COR-L47 (cell line): ENCODE data around the gene TCTN2.

ENCODE experiments used
- DNase-seq: peaks from one replicate; lab custom pipeline; 2025; lab: John Stamatoyannopoulos, UW

The TCTN2 gene

GRCh38 chr12:123670882-123671728 lies at the start of gene TCTN2:
Gene TCTN2 (plus strand): TSS chr12:123671113. CDS start chr12:123671241, 128 bp downstream.
- DNase-seq, result peak; percentile 95

DNA sequence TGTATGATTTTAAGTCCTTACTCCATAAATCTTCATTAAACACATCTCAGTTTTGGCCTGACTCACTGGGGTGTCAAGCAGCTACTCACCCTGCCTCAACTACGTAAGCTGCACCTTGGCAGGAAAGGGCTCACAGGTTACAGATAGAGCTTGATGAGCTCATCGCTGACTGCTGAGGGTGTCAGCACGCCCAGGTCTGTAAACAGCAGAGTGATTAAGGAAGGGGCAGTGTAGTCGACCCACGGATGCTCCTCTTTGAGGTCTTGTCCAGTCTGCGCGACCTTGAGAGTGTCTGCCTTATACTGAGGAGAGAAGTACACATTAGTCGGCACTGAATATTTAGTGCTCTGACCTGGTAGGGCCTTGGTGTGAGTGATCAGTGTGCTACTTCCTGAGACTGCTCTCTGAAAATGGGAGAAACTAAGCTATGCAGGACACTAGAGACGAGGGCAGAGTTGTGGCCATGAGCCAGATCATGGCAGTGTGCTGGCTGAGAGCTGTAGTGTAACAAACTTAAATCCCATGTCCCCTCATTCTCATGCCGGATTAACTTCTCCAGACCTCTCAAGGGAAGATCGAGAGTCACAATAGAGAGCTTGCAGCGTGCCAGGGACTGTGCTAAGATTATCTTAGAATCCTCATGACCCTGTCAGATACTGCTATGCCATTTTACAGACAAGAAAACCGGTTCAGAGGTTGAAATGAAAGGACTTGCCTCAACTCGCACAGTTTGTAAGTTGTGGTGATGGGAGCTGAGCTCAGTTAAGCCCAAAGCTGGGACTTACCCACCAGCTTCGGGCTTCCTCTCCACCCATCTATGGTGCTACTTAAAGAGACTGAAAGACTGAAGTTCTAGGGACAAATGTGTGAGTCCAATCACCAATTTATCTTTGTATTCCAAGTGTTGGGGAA lies 49.0 kb upstream of the TCTN2 start:
- DNase-seq, result no peak

DNA sequence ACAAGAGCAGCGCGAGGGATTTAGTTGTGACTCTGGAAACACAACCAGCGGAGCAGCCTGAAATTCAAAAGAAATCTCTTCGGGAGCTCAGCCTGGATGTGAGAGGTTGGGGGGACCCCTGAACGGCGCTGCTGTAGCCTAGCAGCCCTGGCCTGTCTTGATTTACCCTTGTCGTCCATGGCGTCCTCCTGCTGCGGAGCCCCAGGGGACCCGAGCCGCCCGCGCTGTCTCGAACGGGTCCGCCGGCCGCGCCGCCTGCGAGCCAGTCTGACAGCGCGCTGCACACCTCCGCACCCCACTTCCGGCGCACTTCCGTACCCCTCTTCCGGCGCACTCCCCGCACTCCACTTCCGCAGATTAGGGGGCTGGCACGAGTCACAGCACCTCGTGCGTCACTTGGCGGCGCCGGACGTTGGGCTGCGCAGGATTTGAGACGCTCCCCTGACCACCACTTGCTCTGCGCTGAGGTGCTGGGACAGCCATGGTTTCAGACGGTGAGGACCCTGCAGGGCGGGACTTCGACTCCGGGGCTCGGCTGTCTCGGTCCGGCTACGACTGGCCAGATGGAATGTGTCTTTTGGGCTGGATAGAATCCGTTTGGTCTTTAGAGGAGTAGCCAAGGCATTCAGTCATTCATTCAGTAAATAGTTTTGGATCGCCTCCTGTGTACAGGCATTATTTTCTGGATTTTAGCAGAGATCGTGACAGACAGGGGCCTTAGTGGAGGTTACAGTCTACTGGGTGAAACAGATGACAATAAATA lies 37.4 kb upstream of the TCTN2 start, which contains the start of the genes EIF2B1 and GTF2H3:
TSS of gene EIF2B1 (minus strand) at position 308 of the 763 bp plus-strand sequence. CDS start at position 179, 129 bp downstream.
TSS of gene GTF2H3 (plus strand) at position 451 of the 763 bp plus-strand sequence. CDS start at position 482, 31 bp downstream.
- DNase-seq, result peak; percentile 94

DNA sequence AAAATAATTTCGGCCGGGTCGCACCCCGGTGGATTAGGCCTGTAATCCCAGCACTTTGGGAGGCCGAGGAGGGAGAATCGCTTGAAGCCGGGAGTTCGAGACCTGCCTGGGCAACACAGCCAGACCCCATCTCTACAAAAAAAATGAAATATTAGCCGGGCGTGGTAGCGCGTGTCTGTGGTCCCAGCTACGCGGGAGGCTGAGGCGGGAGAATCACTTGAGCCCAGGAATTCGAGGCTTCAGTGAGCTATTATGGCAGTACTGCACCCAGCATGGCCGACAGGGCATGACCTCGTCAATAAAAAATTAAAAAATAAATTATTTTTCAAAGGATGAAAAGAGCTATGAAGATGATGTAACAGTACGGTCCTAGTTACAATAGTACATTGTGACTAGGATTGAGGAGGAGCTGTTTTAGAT lies 36.8 kb upstream of the TCTN2 start:
- DNase-seq, result no peak

GRCh38 chr12:123643911-123644310 lies 27.0 kb upstream of the TCTN2 start:
- no peak for DNase-seq

DNA sequence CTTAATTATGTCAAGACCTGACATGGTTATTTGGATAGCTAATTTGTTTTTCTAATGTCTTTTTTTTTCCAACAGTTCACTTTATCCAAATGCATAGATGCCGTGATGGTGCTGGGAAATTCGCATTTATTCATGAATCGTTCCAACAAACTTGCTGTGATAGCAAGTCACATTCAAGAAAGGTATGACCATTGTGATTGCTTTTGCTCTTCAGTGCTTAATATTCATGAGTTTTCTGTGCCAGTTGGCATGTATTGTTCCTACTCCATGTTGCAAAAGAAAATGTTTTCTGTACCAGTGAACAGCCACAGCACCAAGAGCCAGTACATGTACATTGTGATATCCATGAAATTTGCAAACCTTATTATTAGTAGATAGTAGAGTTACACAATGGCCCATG lies 25.5 kb upstream of the TCTN2 start:
- no peak for DNase-seq

- DNase-seq, result no peak
These were observed 25.0 kb upstream of the TCTN2 start for GRCh38 chr12:123645878-123646277.

DNA sequence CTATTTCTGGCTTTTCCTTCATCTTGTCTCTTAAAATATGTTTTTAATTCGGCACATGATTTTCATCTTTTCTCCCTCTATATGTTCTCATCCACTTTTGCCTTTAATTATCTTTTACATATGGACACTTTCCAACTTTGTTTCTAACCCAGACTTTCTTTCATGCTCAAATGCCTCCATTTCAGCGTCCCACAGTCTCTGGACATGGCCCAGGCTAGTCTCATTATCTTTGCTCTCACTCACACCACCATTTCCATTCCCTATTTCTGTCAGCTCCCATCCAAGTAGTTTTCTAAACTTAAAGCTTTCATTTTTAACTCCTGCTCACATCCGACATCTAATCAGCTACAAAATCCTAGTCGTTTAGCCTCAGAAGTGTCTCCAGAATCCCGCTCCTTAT lies 22.5 kb upstream of the TCTN2 start:
- DNase-seq, result no peak

DNA sequence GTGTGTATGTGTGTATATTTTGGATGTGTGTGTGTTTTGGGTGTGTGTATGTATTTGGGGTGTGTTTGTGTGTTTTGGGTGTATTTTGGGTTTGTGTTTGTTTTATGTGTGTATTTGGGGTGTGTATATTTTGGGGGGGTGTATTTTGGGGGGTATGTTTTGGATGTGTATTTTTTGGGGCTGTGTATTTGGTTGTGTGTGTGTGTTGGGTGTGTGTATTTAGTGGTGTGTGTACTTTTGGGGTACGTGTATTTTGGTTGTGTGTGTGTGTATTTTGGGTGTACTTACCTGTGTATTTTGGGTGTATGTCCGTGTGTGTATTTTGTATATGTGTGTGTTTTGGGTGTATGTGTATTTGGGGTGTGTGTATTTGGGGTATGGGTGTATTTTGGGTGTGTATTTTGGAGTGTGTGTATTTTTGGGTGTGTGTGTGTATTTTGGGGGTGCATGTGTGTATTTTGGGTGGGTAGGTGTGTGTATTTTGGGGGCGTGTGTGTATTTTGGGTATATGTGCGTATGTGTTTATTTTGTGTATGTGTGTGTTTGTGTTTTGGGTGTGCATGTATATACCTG lies 16.7 kb upstream of the TCTN2 start:
- no peak for DNase-seq

DNA sequence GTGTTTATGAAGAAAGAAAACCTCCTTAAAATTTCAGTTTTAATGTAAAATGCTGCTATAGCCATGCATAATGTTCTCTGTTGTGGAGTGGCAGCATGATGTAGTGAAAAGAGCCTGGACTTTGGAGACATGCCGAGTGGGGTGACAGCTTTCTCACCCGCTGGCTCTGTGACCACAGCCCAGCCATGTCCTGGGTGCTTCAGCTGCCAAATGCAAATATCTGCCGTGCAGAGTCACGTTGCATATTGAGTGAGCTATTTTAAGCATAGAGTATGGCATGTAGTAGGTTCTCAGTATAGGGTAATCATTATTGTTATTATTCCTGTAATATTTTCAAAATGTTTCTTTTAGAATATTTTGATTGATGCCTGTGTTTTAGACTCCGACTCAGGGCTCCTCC lies 15.5 kb upstream of the TCTN2 start:
- no peak for DNase-seq

- DNase-seq, result no peak
These were observed 14.5 kb upstream of the TCTN2 start for GRCh38 chr12:123656392-123656791.

DNA sequence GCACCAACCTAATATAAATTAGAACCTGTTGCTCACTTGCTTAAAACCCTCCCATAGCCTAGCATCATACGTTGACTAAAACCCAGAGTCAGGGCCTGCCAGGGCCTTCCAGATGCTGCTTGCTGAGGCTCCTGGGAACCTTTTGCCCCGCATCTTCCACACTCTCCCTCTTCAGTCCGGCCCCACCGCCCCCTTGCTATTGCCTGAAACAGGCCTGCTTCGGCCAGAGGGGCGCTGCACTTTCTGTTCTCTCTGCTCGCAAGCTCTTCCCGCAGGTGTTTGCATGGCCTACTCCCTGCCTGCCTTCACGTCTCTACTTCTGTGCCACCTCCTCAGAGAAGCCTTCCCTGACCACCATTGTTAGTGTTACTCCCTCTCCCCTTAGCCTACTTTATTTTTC lies 13.7 kb upstream of the TCTN2 start:
- no peak for DNase-seq

GRCh38 chr12:123659996-123660727 lies 10.8 kb upstream of the TCTN2 start:
- DNase-seq, result no peak

DNA sequence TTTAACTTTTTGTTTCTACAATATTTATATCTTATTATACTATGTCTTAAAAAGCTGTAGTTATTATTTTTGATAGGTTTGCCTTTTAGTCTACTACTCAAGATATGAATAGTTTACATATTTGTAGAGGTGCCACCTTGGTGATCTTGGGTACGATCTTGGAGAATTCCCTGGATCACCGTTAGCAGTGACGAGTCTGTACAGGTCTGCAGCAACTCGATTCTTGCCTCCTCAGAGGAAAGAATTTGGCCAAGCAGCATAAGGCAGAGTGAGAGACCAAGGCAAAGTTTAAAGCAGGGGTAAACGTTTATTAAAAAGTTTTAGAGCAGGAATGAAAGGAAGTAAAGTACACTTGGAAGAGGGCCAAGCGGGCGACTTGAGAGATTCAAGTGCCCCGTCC lies 3.1 kb upstream of the TCTN2 start:
- no peak for DNase-seq

DNA sequence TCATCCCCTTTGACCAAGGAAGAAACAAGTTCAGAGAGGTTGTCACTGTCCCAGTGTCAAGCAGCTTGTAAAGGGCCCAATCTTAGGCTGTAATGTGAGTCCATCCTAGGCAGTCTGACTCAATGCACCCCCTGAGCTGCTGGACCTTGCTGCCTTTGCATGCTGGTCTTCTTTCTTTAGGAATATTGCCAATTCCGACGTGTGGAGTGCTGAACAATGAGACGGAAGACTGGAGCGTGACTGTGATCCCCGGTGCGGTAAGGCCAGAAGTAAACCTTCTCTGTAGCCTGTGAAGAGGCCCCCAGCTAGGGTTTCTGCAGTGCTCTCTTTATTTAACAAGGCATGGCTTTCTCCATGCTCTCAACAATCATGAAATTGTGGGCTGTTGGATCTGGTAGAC lies 963 bp downstream of the TCTN2 start:
- no peak for DNase-seq

GRCh38 chr12:123675436-123675835 lies 4.5 kb downstream of the TCTN2 start:
- no peak for DNase-seq

- no peak for DNase-seq
These were observed 5.9 kb downstream of the TCTN2 start for GRCh38 chr12:123676616-123677320.

- DNase-seq, result no peak
These were observed 8.1 kb downstream of the TCTN2 start for GRCh38 chr12:123678981-123679380.

GRCh38 chr12:123681605-123682004 lies 10.7 kb downstream of the TCTN2 start:
- no peak for DNase-seq

- DNase-seq, result no peak
These were observed 13.1 kb downstream of the TCTN2 start for GRCh38 chr12:123683964-123684363.
